ENCODE data around the gene SEC16A. TPM values are rescaled to one million over a fixed set of nuclear protein-coding genes. Genes with fewer than 3 reads are reported as not detected.

The SEC16A gene
- total RNA-seq, 4 donors from 2014 or later, result 31.2 to 49.1 (median 38.6) TPM

- Histone ChIP-seq H3K27ac (no peak overlapping the region), H3K9me3 (no peaks in the 10 kb centered on the region), H3K4me1 (peaks cover 0 to 4% (median 0%) of the 10 kb centered on the region in 3 donors), H3K4me3 (no peak overlapping the region), H3K36me3 (peaks cover 39 to 80% (median 55%) of the 10 kb centered on the region in 3 donors), H3K27me3 (no peaks in the 10 kb centered on the region)
- DNase-seq, result no peak
- 87 to 100% methylated on average over 3 to 8 of the region's 56 CpGs for WGBS, 2 donors
- no peak for TF ChIP-seq CTCF (IDR thresholded peaks at IDR 0.05)
- intact Hi-C loops (cut with DNase I), result no loop called here
Measured at GRCh38 chr9:136496801-136497620, 14.2 kb upstream of the SEC16A start.

GRCh38 chr9:136496181-136496580 lies 13.3 kb upstream of the SEC16A start:
- Histone ChIP-seq H3K36me3 (peaks cover 33 to 71% (median 47%) of the 10 kb centered on the region in 3 donors), H3K4me3 (no peak overlapping the region), H3K27ac (no peak overlapping the region), H3K4me1 (peaks cover 0 to 4% (median 0%) of the 10 kb centered on the region in 3 donors), H3K27me3 (no peaks in the 10 kb centered on the region), H3K9me3 (no peaks in the 10 kb centered on the region)
- 75 to 77% methylated on average over 10 to 11 of the region's 18 CpGs for WGBS, 2 donors
- no peak for DNase-seq
- intact Hi-C loops (cut with DNase I), result no loop called here
- TF ChIP-seq CTCF (IDR thresholded peaks at IDR 0.05) (no peak), POLR2A (IDR thresholded peaks at IDR 0.05) (no peak)

- TF ChIP-seq CTCF (IDR thresholded peaks at IDR 0.05) (no peak), POLR2A (IDR thresholded peaks at IDR 0.05) (no peak)
- H3K4me3 ChIP-seq, result no peak overlapping the region
- H3K36me3 ChIP-seq, result peaks cover 32 to 63% (median 38%) of the 10 kb centered on the region in 3 donors
- peaks cover 0 to 4% (median 0%) of the 10 kb centered on the region in 3 donors for H3K4me1 ChIP-seq
- no peak for DNase-seq
- H3K9me3 ChIP-seq, result no peaks in the 10 kb centered on the region
- 80 to 81% methylated on average over 14 to 17 of the region's 17 CpGs for WGBS, 2 donors
- no peak overlapping the region for H3K27ac ChIP-seq
- intact Hi-C loops (cut with DNase I), result no loop called here
- no peaks in the 10 kb centered on the region for H3K27me3 ChIP-seq
Measured at GRCh38 chr9:136495238-136495800, 12.5 kb upstream of the SEC16A start.

GRCh38 chr9:136494531-136495215 lies 11.8 kb upstream of the SEC16A start:
- Histone ChIP-seq H3K9me3 (no peaks in the 10 kb centered on the region), H3K4me1 (peaks cover 0 to 4% (median 0%) of the 10 kb centered on the region in 3 donors), H3K36me3 (peaks cover 27 to 56% (median 32%) of the 10 kb centered on the region in 3 donors), H3K27me3 (no peaks in the 10 kb centered on the region), H3K4me3 (no peak overlapping the region), H3K27ac (no peak overlapping the region)
- DNase-seq, result no peak
- 59 to 82% methylated on average over 11 to 12 of the region's 29 CpGs for WGBS, 2 donors
- TF ChIP-seq POLR2A (IDR thresholded peaks at IDR 0.05) (no peak), CTCF (IDR thresholded peaks at IDR 0.05) (no peak)
- intact Hi-C loops (cut with DNase I), result no loop called here

- Histone ChIP-seq H3K4me1 (peaks cover 0 to 4% (median 0%) of the 10 kb centered on the region in 3 donors), H3K9me3 (no peaks in the 10 kb centered on the region), H3K36me3 (peaks cover 26 to 50% (median 27%) of the 10 kb centered on the region in 3 donors), H3K27me3 (peaks cover 0 to 6% (median 0%) of the 10 kb centered on the region in 4 donors), H3K4me3 (no peak overlapping the region), H3K27ac (peak overlapping the region in 1 of 4 donors; percentile 5)
- DNase-seq, result no peak
- intact Hi-C loops (cut with DNase I), result no loop called here
- TF ChIP-seq CTCF (IDR thresholded peaks at IDR 0.05) (no peak), POLR2A (IDR thresholded peaks at IDR 0.05) (no peak)
- WGBS, 2 donors, result 42% methylated on average over 3 of the region's 9 CpGs; no CpG with 5 or more reads in 1 of the 2 donors
Measured at GRCh38 chr9:136494012-136494411, 11.2 kb upstream of the SEC16A start.
